ENCODE measurements around the gene ADAM12. TPM values are rescaled to one million over a fixed set of nuclear protein-coding genes. Genes with fewer than 3 reads are reported as not detected.

ADAM12 gene
- total and polyA plus RNA-seq, 10 of the 15 experiments (the other 5 are each of a cell fraction or from before 2014, with no cell fraction given): under 0.01 to 0.62 (median 0.04) TPM; not detected in 5

- no peak overlapping the region for H3K9ac ChIP-seq (ENCODE audit: control insufficient read depth, insufficient read depth, low read length)
- no peaks in the 10 kb centered on the region for H4K20me1 ChIP-seq (ENCODE audit: control insufficient read depth, insufficient read depth)
- SMC1A ChIA-PET (ENCODE audit: uncharacterized antibody, unreplicated experiment): no interaction called here
- CTCF ChIA-PET: no interaction called here
- no peak overlapping the region for H3K27ac ChIP-seq (ENCODE audit: control insufficient read depth, insufficient read depth)
- intact Hi-C loops (cut with micrococcal nuclease; ENCODE audit: unreplicated experiment): no loop called here
- no peak for ATAC-seq
- no peak overlapping the region for H3K4me3 ChIP-seq
- POLR2A ChIA-PET: no interaction called here
- in situ Hi-C loops (cut with MboI): no loop called here
- no peak for DNase-seq (ENCODE audit: low read depth, low spot score)
- H3K27me3 ChIP-seq (replicated peaks in 1 of 2; ENCODE audit: control insufficient read depth in 2 of 2, insufficient read depth in 2 of 2, low read length in 1 of 2): no peaks in the 10 kb centered on the region
- no peaks in the 10 kb centered on the region for H3K79me2 ChIP-seq (ENCODE audit: control insufficient read depth, insufficient read depth, low read length)
- no TSS peak for BruUV-seq (replicated peaks)
- WGBS (ENCODE audit: insufficient coverage, insufficient replicate concordance, low lambda C conversion rate, missing lambda C conversion rate): 40% methylated on average over 4 of the region's 4 CpGs
- RAD21 ChIA-PET (ENCODE audit: unreplicated experiment): no interaction called here
- no peak overlapping the region for H2AFZ ChIP-seq (ENCODE audit: control insufficient read depth, low read depth, low read length)
- H3K4me1 ChIP-seq (ENCODE audit: control insufficient read depth, insufficient read depth, low read length): no peaks in the 10 kb centered on the region
- H3K36me3 ChIP-seq (ENCODE audit: control insufficient read depth in 2 of 2, insufficient read depth in 2 of 2, low read length in 1 of 2): no peaks in the 10 kb centered on the region
- H3K9me3 ChIP-seq (replicated peaks; ENCODE audit: control insufficient read depth, insufficient read depth, low read length): no peaks in the 10 kb centered on the region
- no peak for TF ChIP-seq NKRF (conservative IDR thresholded peaks at IDR 0.05)
- TF ChIP-seq RUNX3 (IDR thresholded peaks at IDR 0.05; ENCODE audit: low read length): no peak
- TF ChIP-seq SPI1 (IDR thresholded peaks at IDR 0.05; ENCODE audit: borderline replicate concordance, insufficient read depth, low read depth, low read length): no peak
- no peak for TF ChIP-seq EZH2 (IDR thresholded peaks at IDR 0.05; ENCODE audit: borderline replicate concordance, control insufficient read depth, low read depth, low read length)
- no peak for TF ChIP-seq BMI1 (IDR thresholded peaks at IDR 0.05; ENCODE audit: borderline replicate concordance)
- no peak for TF ChIP-seq KDM1A (IDR thresholded peaks at IDR 0.05; ENCODE audit: borderline replicate concordance)
- no peak for TF ChIP-seq YBX1 (IDR thresholded peaks at IDR 0.05)
- TF ChIP-seq, protein P1, sequence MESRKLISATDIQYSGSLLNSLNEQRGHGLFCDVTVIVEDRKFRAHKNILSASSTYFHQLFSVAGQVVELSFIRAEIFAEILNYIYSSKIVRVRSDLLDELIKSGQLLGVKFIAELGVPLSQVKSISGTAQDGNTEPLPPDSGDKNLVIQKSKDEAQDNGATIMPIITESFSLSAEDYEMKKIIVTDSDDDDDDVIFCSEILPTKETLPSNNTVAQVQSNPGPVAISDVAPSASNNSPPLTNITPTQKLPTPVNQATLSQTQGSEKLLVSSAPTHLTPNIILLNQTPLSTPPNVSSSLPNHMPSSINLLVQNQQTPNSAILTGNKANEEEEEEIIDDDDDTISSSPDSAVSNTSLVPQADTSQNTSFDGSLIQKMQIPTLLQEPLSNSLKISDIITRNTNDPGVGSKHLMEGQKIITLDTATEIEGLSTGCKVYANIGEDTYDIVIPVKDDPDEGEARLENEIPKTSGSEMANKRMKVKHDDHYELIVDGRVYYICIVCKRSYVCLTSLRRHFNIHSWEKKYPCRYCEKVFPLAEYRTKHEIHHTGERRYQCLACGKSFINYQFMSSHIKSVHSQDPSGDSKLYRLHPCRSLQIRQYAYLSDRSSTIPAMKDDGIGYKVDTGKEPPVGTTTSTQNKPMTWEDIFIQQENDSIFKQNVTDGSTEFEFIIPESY (IDR thresholded peaks at IDR 0.05): no peak
- TF ChIP-seq IKZF2 (IDR thresholded peaks at IDR 0.05): no peak
- no peak for TF ChIP-seq BACH1 (IDR thresholded peaks at IDR 0.05; ENCODE audit: borderline replicate concordance)
- TF ChIP-seq SREBF1 (IDR thresholded peaks at IDR 0.05; ENCODE audit: low read length): no peak
- TF ChIP-seq POU2F2 (IDR thresholded peaks at IDR 0.05; ENCODE audit: borderline replicate concordance, low read depth, low read length): no peak
- H3K4me2 ChIP-seq (ENCODE audit: control insufficient read depth, insufficient read depth): no peak overlapping the region
- FAIRE-seq: no peak
Observed at GRCh38 chr10:126253611-126253998, 134.7 kb downstream of the ADAM12 start.

Data from GM12878 (cell line).